HT-29 (cell line): ENCODE measurements around the gene GRIK5. TPM values are rescaled to one million over a fixed set of nuclear protein-coding genes. Genes with fewer than 3 reads are reported as not detected.
A peak's percentile ranks its signal among the peaks of the same experiment; 100 is the strongest.
"Not testable (repeated sequence)": the region's sequence is repeated elsewhere in the genome, so short reads cannot be mapped to it uniquely, and the experiment has no call there.

Experiments
- DNase-seq: peaks from one replicate; pipeline ENCODE4 v3.0.0-alpha.2; 2015; ENCODE audit warnings: low spot score
- total RNA-seq: library from RNA; depleted of rRNA; stranded (reverse); fragments of >200 nt; shearing (Covaris generic); gene quantifications from 2 replicates; pipeline ENCODE4 v1.2.3, GENCODE V29; 2014

GRIK5 gene
- total RNA-seq, 1 experiment from 2014 or later = not detected

GRCh38 chr19:42051166-42052115, 18.6 kb downstream of the GRIK5 start:
- peak; percentile 31 for DNase-seq

GRCh38 chr19:42048992-42049391, 21.0 kb downstream of the GRIK5 start:
- DNase-seq = peak; percentile 52

- DNase-seq = no peak
These were observed 24.4 kb downstream of the GRIK5 start for GRCh38 chr19:42045575-42045974.

GRCh38 chr19:42042455-42043170, 27.4 kb downstream of the GRIK5 start:
- no peak for DNase-seq

- not testable (repeated sequence) for DNase-seq
These were observed 29.5 kb downstream of the GRIK5 start for GRCh38 chr19:42040491-42040890.

- DNase-seq = no peak
These were observed 30.0 kb downstream of the GRIK5 start for GRCh38 chr19:42040031-42040430.

- no peak for DNase-seq
These were observed 31.3 kb downstream of the GRIK5 start for GRCh38 chr19:42038666-42039065.

- DNase-seq = no peak
These were observed 32.4 kb downstream of the GRIK5 start for GRCh38 chr19:42037649-42038048.

GRCh38 chr19:42034640-42035391, 35.2 kb downstream of the GRIK5 start:
- peak; percentile 83 for DNase-seq

- DNase-seq = no peak
These were observed 36.6 kb downstream of the GRIK5 start for GRCh38 chr19:42033413-42033812.

- DNase-seq = peak; percentile 93
These were observed 37.6 kb downstream of the GRIK5 start for GRCh38 chr19:42032431-42032830.

GRCh38 chr19:42030645-42031440, 39.2 kb downstream of the GRIK5 start:
- no peak for DNase-seq

- peak; percentile 39 for DNase-seq
These were observed 41.4 kb downstream of the GRIK5 start for GRCh38 chr19:42028304-42029216.

GRCh38 chr19:42024622-42025111, 45.3 kb downstream of the GRIK5 start:
- DNase-seq = no peak

GRCh38 chr19:42023943-42024260, 46.1 kb downstream of the GRIK5 start:
- DNase-seq = no peak

GRCh38 chr19:42023121-42023942, 46.7 kb downstream of the GRIK5 start:
- DNase-seq = peak; percentile 76

- DNase-seq = no peak
These were observed 47.4 kb downstream of the GRIK5 start for GRCh38 chr19:42022616-42023015.

- DNase-seq = no peak
These were observed 48.8 kb downstream of the GRIK5 start for GRCh38 chr19:42021185-42021584.
